Kidney capillary endothelial cell (primary cell): ENCODE results near the gene CMC4.
A peak's percentile ranks its signal among the peaks of the same experiment; 100 is the strongest.

Source experiments
- DNase-seq: peaks from one replicate; pipeline ENCODE4 v3.0.0-alpha.2; 2018; ENCODE audit warnings: low spot score

The CMC4 gene

DNA sequence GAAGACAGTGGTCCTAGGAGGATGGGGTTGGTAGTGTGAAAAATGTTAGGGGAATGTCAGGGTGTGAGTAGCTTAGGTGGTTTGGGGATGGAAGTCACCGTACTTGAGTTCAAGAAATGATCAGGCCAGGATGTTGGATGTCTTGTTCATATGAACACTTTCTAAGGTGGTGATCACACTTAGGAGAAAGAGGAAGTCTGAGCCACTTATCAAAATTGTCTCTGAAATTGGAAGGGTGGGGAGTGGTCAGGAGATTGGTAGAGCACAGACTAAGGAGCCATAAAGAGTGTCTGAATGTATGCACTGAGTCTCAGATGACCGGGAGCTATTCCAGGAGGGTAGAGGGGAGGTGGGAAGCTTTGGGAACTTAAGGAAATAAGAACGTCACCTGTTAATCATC lies 17.3 kb downstream of the CMC4 start:
- no peak for DNase-seq

DNA sequence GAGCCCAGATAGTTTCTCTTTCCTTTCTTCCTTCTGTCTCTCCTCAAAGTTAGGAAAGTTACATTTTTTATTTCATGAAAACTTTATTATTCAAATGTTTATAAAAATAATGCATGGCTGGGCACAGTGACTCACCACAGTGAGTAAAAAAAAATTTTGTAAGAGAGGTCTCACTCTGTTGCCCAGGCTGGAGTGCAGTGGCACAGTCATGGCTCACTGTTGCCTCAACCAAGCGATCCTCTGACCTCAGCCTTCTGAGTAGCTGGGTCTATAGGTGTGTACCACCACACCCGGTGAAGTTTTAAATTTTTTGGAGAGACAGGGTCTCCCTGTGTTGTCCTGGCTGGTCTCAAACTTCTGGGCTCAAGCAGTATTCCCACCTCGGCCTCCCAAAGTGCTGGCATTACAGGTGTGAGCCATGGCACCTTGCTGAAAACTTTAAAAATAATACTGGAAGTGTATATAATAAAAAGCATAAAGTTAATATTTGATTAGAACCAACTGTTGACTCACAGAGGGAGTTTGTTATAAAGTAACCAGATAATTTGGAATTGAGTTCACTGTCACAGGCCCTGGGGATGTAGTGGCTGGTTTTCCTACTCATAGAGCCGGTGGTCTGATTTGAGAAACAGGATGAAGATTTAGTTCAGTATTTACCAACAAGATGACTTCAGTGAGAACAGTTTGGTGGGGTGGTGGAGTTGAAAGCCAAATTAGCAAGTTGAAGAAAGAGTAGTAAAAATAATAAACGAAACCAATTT lies 18.0 kb downstream of the CMC4 start:
- DNase-seq: no peak

DNA sequence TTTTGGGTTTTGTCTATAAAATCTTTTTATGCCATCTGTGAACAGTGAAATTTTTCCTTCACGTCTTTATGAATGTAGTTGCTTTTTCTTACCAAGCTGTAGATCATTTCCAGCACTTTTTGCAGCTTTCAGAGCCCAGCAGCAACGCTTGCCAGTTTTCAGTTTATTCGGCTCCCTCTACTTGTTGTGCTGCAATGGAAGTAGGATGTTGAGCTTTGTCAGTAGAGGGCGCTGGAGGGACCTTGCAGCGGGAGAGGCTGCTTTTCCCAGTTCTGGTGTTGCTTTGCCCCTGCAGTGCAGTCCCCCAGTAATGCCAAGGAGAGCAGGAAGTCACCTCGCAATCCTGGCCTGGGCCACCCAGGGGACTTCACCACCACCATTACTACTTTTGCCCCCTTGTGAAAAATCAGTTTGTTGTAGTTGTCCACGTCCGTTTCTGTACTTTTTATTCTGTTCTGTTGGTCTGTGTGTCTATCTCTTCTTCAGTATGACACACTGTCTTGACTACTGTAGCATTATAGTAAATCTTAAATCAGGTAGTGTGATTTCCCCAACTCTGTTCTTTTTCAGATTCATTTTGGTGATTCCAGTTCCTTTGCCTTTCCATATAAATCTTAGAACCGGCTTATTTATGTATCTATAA lies 21.8 kb downstream of the CMC4 start:
- no peak for DNase-seq

DNA sequence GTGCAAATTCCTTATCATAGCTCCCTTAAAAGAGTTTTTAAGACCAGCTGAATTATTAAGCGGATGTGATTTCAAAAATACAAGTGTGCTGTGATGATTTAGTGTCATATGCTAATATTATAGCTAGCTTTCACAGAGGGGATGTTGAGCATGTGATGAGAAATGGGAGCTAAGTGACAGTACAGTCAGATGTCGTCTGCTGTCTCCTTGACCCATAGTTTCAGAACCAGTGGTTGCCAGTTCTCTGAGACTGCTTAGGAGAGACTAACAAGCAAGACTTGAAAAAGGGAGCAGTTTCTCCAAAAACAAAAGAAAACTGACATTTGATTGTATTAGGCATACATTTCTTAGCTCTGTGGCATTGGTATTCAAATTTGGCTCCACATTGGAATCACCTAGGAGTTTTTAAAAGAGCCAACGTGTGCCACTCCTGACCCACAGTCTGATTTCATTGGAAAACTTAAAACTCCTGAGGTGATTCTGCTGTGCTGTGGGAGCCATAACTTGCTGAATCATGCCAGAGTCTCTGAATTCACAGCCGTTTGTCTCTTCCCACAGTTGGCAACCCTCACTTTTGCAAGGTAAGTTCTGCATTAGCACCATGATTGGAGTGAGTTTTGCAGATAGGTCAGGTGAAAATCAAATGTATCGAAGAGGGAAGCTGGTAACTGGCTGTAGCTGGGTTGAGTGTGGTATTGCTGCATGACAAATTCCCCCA lies 24.0 kb downstream of the CMC4 start:
- DNase-seq: no peak

DNA sequence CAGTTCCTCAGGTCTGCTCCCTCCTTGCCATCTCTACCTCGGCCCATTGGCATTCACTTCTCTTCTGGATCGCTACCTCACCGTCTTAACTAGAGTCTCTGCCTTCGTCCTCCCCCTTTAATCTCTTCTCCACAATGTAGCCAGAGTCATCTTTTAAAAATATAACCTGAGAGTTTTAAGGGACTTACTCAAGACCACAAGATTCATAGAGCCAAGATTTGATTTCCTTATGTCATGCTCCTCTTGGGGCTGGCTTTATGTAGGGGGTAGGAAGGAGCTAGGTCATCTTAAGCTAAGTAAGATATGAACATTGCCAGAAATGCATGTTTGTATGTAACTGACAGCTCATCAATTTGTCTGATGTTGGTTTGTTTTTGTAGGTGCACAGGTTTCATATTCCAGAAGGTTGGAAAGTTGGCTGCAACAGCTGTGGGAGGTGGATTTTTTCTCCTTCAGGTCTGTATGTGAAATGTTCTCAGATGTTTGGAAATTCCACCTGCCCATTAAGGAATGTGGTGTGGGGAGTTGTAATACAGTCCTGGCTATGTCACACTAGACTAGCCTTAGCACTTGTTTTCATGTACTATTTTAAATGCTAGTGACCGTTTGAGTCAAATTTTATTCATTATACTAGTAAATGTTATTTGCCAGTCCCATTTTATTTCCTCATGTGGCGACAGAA lies 24.7 kb downstream of the CMC4 start:
- DNase-seq: no peak

DNA sequence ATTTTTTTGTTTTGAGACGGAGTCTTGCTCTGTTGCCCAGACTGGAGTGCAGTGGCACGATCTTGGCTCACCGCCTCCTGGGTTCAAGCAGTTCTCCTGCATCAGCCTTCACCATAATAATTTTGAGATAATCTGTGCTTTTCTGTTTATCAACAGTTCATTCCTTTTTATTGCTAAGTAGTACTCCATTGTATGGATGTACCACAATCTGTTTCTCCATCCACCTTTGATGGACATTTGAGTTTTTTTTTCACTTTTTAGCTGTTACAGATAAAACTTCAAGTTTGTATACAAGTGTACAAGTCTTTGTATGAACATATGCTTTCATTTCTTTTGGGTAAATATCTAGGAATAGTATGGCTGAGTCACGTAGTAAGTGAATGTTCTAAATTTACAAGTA lies 35.2 kb downstream of the CMC4 start:
- DNase-seq: no peak

DNA sequence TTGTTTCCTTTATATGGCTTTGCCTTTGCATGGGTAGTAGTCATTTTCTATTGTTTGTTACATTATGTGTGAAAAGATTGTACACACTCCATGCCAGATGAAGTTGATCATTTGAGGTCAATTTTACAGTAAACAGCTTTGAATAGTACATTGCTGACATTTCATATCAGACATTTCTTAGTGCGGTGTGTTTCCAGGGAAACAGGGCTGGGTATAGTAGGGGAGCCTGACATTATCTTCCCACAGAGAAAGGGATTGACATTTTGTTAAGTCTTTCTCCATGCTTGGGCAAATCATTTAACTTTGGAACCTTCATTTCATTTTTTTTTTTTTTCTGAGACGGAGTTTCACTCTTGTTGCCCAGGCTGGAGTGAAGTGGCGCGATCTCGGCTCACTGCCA lies 39.3 kb downstream of the CMC4 start:
- no peak for DNase-seq

DNA sequence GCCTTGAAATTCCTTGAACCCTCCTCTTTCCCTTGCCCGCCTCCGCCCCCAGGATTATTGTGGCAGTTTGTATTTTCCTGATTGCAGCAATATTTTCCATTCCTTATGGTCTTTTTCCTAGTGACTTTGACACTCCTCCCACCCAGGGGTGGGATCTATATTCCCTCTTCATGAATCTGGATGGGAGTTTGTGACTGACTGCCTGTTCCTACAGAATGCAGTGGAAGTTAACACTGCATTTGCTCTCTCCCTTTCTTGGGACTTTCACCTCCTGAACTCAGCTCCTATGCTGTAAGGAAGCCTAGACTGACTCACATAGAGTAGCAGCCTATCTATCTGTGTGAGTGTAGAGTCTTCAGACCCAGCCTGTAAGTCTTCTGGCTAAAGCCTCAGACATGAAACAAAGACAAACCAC lies 42.1 kb downstream of the CMC4 start:
- DNase-seq: peak; percentile 24

DNA sequence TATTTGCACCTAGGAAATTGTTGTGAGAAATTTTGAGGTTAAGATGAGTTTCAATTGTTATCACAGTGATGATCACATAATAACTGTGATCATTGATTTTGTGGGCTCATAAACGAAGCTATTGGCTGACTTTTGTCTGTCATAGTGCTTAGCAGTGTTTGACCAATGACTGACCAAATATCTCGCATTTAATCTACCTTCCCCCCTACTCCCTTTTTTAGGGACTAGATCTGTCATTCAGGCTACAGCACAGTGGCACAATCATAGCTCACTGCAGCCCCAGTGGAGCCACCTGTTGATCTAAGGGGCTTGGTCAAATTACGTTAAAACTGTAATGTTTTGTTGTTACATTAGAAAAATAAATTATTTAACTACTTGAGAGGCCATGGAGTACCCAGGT lies 42.8 kb downstream of the CMC4 start:
- no peak for DNase-seq

DNA sequence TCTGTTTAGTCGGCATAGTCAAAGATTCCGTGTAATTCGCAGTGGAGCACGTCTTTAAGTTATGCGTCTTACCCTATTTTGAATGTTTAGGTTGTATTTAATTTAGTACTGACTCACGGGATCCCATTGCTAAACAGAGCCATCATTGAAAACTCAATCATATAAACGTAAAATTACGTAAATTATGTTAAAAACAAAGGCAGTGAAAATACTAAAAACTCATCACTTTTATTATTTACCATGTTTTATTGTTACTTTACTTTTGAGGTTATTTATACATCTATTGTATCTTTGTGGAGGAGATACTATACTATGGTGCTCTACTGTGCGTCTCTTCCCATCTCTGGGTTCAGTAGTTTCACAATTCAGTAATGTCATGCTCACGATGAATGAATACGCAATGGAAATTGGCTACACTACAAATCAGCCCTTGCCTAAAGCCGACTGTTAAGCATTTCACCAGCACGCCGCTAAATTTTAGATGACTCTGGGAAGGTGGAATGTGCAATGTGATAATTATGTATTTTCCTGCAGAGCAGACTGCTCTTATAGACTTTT lies 43.3 kb downstream of the CMC4 start:
- peak; percentile 5 for DNase-seq

DNA sequence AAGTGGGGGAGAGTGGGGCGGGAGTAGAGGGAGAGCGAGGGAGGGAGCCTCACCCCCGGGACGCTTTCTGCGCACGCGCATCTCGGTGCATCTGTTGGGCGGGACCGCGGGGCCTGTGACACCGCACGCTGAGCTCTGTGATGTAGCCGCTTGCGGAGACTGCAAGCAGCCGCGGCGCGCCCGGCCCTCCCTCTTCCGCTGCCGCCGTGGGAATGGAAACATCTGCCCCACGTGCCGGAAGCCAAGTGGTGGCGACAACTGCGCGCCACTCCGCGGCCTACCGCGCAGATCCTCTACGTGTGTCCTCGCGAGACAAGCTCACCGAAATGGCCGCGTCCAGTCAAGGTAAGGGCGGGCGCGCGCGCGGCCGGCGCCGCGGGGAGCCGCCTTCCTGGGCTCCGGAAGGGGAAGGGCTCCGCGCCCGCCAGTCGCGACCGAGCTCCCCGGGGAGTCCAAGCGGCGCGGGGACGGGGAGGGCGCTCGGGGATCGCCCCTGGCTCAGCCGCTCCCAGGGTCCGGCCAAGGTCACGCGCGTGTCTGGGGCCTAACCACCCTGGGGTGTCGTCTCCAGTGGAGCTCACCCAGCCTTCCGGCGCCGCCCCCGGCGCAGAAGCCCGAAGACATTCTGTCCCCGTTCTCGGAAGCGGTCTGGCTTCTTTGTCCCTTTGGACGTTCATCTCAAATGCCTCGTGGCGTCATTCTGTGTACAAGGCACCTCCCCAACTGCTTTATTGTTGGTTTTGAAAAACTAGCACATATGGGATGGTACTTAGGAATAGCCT lies 44.0 kb downstream of the CMC4 start, which contains the start of gene FUNDC2:
Gene FUNDC2, plus strand, starts transcription at position 118 of the 782 bp plus-strand sequence. Its CDS starts 95 bp downstream, at position 213.
- DNase-seq: peak; percentile 81

DNA sequence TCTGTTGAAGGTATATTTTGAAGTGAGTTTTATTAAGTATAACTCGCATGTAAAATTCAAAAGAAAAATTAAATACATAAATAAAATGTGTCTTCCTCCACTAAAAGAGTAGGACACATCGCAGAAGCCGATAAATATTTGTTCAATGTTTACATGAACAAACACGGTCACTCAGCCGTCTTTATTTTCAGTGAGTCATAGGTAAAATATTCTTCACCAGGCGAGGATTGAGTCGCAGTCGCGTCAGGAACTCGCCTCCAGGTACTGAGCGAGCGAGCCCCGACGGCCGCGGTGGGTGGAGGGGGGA lies 44.6 kb downstream of the CMC4 start:
- DNase-seq: no peak

DNA sequence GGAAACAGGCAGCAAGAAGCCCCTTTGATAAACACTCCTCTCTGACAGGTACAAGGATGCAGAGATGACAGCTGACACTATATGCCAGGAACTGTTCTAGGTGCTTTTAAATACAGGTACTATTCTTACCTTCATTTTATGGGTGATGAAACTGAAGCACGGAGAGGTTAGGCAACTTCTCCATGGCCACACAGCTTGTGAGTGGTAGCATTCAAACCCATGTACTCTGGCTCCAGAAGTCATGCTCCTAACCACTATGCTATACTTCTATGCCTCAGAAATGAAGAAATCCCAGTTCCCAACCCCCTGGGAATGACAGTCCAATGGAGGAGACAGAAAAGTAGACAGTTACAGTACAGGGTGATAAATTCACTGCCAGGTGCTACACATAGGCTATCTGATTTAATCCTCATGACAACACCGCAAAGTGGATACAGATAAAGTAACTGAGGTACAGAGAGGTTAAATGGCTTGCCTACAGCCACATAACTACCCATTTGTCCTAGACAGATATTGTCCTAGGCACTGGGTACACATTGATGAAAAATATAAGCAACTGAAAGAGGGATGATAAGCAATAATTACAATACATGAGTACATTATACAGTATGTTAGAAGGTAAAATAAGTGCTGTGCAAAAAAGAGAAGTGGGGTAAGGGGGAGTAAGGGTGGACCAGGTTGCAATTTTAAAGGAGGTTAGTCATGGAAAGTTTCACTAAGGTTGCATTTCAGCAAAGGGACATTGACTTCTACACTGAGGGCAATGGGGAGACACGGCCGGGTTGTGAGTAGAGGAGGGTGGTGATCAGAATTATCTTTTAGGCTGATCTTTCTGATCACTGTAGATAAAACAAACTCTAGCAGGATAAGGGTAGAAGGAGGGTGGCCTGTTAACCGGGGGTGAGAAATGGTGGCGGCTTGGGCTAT lies 46.8 kb downstream of the CMC4 start:
- DNase-seq: no peak

DNA sequence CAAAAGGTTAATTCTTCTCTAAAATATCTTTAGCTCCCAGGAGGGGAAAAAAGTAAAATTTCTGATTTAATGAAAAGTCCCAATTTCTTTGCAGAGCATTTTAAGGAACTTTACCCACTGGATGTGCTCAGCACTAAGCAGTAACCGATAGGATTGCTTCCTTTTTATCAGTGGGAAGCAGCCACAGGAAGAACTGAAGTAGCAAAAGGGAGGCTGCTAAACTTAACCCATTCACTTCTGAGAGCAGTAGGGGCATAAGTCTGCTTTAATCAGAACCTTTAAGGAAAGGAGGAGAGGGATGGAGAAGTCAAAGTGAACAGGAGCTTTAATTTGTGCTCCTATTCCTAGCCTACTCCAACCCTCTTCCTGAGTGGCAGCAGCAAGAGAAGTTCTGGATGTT lies 48.4 kb downstream of the CMC4 start, which contains the start of gene F8:
Gene F8, minus strand, starts transcription at position 139 of the 400 bp plus-strand sequence. CDS start 171 bp downstream, outside the sequence.
- DNase-seq: no peak

DNA sequence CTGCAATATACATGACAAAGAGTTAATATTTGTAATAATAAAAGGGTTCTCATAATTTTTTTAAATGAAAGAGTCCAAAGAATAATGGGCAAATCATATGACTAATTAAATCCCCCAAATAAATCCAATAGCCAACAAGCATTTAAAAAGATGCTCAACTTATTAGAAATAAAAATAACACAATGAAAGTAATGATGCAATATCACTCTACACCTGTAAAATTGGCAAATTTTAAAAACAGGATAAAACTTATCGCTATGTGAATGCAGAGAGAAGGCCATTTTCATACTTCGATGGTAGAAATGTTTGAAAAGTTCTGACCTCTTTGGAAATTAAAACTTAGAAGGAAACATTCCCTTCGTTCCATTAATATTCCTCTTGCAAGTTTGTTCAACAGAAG lies 50.3 kb downstream of the CMC4 start:
- no peak for DNase-seq
